Astrocyte of the cerebellum (primary cell): ENCODE measurements around the gene CCDC181.
A peak's percentile ranks its signal among the peaks of the same experiment; 100 is the strongest.

Experiments used
- DNase-seq: peaks from one replicate; pipeline ENCODE4 v3.0.0-alpha.2; 2011; ENCODE audit warnings: low read depth
- H3K4me3 ChIP-seq: 2 replicates; pipeline ENCODE4 v1.5.1; 2011; ENCODE audit warnings: mild to moderate bottlenecking, low read depth, low read length, moderate library complexity
- in situ Hi-C: cut with HindIII; loops from 2 replicates; pipeline ENCODE4 v1.10.0; 2017; ENCODE audit warnings: low sequenced_read_pairs
- TF ChIP-seq, protein P1 (sequence below): IDR thresholded peaks from 2 replicates; pipeline ENCODE4 v1.5.1; 2012; ENCODE audit warnings: low read length, low read depth, moderate library complexity, mild to moderate bottlenecking; ENCODE audit errors: missing control alignments

CCDC181 gene

GRCh38 chr1:169368406-169368769 lies 58.9 kb downstream of the CCDC181 start:
- TF ChIP-seq, protein P1, sequence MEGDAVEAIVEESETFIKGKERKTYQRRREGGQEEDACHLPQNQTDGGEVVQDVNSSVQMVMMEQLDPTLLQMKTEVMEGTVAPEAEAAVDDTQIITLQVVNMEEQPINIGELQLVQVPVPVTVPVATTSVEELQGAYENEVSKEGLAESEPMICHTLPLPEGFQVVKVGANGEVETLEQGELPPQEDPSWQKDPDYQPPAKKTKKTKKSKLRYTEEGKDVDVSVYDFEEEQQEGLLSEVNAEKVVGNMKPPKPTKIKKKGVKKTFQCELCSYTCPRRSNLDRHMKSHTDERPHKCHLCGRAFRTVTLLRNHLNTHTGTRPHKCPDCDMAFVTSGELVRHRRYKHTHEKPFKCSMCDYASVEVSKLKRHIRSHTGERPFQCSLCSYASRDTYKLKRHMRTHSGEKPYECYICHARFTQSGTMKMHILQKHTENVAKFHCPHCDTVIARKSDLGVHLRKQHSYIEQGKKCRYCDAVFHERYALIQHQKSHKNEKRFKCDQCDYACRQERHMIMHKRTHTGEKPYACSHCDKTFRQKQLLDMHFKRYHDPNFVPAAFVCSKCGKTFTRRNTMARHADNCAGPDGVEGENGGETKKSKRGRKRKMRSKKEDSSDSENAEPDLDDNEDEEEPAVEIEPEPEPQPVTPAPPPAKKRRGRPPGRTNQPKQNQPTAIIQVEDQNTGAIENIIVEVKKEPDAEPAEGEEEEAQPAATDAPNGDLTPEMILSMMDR = no peak
- in situ Hi-C loops = no loop called here
- peak overlapping the region; percentile 70 for H3K4me3 ChIP-seq
- no peak for DNase-seq

DNA sequence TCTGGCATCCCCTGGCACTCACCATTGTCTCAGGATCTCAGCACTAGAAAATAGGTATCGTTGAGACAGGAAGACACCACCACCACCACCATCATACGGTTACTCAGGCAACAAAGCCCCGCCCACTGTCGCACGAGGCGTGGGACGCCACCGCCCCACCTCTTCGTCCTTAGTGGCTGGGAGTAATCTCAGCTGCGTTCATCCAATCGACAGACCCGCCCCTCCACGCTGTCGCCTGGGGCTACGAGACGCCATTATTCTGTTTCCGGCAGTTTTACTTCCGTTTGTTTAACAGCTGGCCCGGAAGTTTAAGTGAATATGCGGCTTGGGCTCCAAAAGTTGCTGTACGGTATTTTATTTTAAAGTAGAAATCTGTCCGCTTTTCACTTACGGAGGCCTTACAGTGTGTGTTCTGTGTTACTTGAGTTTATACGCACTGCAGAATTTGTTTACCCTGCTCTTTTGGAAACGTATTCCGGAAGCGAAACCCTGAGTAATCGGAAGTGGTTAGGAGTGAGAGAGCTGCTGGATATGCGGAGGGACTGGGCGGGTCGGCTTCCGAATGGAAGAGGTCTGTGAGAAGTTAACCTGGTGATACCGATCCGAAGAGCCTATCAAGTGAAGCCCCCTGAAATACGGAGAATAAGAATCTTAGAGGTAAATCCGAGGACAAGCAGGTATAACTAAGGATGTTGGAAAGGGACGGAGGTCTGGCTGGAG lies 59.4 kb downstream of the CCDC181 start, which contains the start of the genes BLZF1 and NME7:
BLZF1 (plus strand) TSS at position 510 of the 720 bp plus-strand sequence. CDS start 1,328 bp downstream, outside the sequence.
NME7 (minus strand) TSS at position 112 of the 720 bp plus-strand sequence; CDS start at position 25, 87 bp downstream.
- TF ChIP-seq, protein P1 = no peak
- in situ Hi-C loops = no loop called here
- peak; percentile 94 for DNase-seq
- peak within 1 kb of the TSS; percentile 70 for H3K4me3 ChIP-seq

DNA sequence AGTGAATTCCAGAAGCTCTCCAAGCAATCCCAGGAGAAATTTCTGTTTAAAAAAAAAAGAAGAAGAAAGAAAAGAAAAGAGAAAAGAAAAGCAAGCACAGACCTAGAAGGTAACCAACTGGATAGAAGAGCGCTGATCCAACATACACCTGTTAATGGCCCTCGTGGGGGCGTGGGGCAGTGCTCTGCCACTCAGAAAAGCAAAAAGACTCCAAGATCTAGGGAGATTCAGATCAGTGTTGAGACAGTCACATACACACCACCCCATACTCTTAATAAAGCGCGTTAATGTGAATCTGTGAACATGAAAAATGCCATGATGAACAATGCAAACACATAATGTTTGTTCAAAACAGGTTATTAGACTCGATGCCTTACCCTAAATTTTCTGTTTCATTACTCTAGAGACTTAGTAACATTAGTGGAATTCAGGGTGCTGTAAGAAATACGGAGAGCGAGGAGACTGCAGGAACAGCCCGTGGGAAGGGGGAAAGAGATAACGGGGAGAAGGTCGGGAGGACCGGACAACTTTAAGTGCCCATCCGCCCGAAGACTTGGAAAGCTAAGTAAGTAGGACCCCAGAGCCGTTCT lies 60.1 kb downstream of the CCDC181 start:
- in situ Hi-C loops = no loop called here
- H3K4me3 ChIP-seq = peak overlapping the region; percentile 70
- TF ChIP-seq, protein P1 = no peak
- no peak for DNase-seq

DNA sequence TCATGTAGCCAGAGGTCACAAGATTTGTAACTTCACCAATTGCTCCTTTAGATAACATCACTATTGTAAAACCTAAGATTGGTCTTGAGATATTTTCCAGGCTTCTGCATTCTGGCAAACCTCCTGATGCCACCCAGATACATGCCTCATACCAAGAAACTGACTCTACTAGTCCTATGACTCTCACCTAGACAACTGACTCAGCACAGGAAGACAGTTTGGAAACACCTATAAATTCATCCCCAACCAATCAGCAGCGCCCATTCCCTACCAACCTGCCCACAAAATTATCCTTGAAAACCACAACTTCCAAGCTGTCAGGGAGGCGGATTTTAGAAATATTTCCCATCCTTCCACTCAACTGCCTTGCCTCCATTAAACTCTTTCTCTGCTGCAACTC lies 62.3 kb downstream of the CCDC181 start:
- TF ChIP-seq, protein P1 = no peak
- in situ Hi-C loops = no loop called here
- no peak for DNase-seq

GRCh38 chr1:169363046-169363730 lies 64.1 kb downstream of the CCDC181 start:
- no peak overlapping the region for H3K4me3 ChIP-seq
- DNase-seq = peak; percentile 90
- TF ChIP-seq, protein P1 = no peak
- in situ Hi-C loops = no loop called here

More for the DNA sequence above, 62.3 kb downstream of the CCDC181 start:
- no peak overlapping the region for H3K4me3 ChIP-seq

GRCh38 chr1:169361281-169361680 lies 66.0 kb downstream of the CCDC181 start:
- no peak overlapping the region for H3K4me3 ChIP-seq
- in situ Hi-C loops = no loop called here
- DNase-seq = peak; percentile 57
- TF ChIP-seq, protein P1 = no peak
